Kidney capillary endothelial cell (primary cell): ENCODE measurements around the gene EPB41L5.
"Not testable (repeated sequence)": the region's sequence is repeated elsewhere in the genome, so short reads cannot be mapped to it uniquely, and the experiment has no call there.

Source experiments
- DNase-seq: peaks from one replicate; pipeline ENCODE4 v3.0.0-alpha.2; 2018; ENCODE audit warnings: low spot score

EPB41L5 gene

DNA sequence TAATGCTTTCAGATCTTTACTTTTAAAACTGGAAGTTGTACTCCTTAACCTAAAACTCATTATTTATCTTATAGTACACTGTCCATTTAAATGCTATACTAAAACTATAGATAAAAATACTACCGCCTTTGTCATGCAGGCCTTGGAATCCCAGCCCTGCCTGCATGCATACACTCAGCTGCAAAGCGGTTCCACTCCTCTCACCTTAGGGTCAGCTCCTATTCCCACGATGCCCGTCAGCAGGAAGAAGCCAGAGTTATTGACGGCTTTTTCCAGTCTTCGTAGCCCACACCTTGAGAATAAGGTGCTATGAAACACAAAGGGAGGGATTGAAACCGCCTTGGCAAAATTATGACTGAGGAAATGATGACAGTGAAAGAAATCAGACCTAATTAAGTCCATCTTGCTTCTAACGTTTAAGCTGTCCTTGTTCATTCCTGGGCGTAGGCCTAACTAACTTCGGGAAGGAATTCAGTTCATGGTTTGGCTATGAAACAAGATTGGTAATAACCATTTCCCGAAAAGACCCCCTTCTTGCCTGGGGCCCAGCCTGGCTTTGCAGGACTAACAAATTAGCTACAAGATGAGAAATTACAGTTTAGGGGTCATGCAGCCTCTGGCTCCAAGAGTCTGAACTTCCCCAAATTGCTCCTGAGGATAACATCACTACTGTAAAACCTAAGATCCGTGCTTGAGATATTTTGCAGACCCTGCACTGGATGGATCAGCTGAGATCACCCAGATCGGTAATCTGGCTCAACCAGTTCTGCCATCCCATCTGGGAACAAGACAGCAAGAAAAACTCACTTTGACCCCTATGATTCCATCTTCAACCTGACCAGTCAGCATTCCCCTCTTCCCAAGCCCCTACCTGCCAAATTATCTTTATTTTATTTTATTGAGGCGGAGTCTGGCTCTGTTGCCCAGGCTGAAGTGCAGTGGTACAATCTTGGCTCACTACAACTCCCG is 17.1 kb downstream of the EPB41L5 start:
- DNase-seq, result no peak

DNA sequence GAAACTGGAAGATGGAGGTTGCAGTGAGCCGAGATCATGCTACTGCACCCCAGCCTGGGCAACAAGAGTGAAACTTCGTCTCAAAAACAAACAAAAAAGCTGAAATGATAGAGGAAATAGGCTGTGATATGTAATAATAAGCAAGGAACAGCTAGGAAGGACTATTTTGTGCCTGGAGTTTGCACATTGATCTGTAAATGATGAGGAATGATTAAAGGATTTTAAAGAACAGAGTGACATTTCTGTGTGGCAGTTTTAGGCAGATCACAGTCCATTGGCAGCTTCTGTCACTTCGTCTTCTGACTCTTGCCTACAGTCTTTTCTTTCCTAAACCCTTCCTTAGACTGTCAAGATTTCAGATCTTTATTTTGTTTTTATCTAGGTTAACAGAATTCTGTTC is 19.4 kb downstream of the EPB41L5 start:
- no peak for DNase-seq

DNA sequence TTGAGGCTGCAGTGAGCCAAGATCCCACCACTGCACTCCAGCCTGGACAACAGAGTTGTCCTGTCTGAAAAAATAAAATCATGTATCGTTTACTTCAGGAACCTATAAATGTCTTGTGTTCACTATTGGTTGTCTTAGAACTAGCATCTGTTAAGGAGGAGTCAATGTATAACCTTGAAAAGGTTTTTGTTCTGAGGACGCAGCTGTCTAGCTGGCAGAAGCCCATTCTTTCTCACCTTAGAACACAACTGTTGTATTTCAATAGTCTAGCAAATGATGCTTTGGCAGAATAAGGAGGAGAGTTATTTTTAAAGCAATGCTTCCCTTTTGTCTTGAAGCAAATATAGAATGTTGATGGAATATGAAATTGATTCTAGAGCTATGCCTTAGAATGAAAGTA is 21.1 kb downstream of the EPB41L5 start:
- DNase-seq, result no peak

DNA sequence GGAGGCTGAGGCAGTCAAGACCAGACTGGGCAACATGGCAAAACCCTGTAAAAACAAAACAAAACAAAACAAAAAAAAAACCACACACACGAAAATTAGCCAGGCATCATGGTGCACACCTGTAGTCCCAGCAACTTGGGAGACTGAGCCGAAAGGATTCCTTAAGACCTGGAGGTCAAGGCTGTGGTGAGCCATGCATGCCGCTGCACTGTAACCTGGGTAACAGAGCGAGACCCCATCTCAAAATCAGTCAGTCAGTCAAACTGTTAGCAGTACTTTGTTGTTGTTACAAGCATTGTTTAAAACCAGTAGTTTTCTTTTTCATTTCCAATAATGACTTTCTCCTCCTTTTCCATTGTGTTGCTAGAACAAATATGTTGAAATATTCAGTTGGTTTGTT is 21.7 kb downstream of the EPB41L5 start:
- no peak for DNase-seq

DNA sequence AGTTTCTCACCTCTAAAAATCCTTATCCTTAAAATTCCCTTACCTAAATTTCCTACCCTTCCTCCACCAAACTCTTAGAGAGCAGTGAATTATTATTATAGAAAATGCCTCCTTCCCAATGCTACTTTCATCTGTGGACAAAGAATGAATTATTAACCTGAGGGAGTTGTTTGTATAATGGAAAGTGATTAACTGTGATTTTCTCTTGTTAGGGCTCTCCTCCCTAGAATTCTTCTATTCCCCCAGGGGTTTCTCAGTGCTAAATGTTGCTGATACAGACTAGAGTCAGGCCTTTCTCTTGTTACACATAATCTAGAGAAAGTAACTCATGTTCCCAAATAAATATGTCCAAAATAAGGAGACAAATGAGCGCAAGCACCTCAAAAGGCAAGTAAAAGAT is 23.3 kb downstream of the EPB41L5 start:
- no peak for DNase-seq

DNA sequence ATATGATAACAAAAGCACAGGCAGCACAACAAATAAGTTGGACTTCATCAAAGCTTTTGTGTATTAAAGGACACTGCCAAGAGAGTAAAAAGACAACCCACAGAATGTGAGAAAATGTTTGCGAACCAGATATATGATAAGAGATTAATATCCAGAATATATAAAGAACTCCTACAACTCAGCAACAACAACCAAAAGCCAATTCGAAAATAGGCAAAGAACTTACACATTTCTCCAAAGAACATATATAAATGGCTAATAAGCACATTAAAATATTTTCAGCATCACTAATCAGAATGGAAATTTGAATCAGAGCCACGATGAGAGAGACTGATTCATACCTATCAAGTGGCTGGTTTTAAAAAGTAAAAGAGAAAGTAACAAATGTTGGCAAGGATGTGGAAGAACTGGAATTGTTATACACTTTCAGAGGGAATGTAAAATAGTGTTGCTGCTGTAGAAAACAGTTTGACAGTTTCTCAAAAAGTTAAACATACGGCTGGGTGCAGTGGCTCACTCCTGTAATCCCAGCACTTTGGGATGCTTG is 25.2 kb downstream of the EPB41L5 start:
- DNase-seq, result no peak

DNA sequence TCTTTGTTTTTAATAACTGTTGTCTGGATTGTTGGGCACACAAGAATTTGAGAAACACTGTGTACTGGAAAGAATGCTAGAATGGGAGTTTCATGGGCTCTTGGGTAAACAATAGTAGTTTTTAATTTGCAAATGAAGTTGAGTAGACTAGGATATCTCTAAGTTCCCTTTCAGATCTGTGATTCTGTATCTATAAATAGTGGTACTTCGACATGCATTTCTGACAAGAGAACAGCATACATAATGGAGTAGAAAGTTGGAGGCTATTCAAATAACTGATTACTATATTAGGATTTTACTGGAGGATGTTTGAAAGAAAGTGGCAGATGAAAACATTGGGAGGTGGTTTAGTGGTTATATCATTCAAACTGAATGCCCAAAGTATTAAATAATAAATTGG is 29.5 kb downstream of the EPB41L5 start:
- DNase-seq, result no peak

DNA sequence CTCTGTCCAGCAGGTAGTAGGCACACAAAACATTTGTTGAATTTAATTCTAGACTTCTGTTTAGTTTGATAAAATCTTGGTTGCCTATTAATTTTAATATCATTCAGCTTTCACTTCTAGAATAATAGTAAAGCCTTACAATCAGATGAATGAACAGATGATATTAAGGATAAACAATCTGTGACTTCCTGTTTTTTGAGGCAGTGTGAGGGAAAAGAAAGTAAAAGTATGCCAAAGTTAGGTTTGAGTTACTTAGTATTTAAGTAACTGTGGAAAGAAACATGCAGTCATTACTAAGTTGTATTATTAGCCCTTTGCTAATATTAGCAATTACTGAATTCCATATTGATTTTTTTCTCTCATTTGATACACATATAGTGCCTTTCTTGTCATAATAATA is 31.5 kb downstream of the EPB41L5 start:
- no peak for DNase-seq

DNA sequence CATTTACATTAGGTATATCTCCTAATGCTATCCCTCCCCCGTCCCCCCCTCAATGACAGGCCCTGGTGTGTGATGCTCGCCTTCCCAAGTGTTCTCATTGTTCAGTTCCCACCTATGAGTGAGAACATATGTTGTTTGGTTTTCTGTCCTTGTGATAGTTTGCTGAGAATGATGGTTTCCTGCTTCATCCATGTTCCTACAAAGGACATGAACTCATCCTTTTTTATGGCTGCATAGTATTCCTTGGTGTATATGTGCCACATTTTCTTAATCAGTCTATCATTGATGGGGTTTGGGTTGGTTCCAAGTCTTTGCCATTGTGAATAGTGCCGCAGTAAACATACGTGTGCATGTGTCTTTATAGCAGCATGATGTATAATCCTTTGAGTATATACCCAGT is 32.9 kb downstream of the EPB41L5 start:
- not testable (repeated sequence) for DNase-seq

DNA sequence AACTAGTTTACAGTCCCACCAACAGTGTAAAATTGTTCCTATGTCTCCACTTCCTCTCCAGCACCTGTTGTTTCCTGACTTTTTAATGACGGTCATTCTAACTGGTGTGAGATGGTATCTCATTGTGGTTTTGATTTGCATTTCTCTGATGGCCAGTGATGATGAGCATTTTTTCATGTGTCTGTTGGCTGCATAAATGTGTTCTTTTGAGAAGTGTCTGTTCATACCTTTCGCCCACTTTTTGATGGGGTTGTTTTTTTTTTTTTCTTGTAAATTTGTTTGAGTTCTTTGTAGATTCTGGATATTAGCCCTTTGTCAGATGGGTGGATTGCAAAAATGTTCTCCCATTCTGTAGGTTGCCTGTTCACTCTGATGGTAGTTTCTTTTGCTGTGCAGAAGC is 33.4 kb downstream of the EPB41L5 start:
- DNase-seq, result not testable (repeated sequence)

DNA sequence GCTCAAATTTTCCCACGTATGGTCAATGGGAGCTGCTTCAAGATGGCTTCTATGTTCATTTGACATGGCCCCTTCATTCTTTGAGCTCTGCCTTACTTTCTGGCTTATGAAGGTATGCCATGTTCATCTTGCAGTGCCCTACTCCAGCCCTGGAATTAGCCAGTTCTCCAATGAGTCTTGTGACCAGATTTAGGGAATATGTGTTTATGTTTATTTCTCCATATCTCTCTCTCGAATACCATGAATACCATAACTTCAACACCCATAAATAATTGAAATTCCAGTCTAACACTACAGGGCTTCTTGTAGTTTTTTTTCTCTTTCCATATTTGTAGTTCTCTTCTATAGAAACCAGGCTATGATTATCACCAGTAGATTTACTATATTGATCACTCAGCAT is 39.7 kb downstream of the EPB41L5 start:
- DNase-seq, result no peak

DNA sequence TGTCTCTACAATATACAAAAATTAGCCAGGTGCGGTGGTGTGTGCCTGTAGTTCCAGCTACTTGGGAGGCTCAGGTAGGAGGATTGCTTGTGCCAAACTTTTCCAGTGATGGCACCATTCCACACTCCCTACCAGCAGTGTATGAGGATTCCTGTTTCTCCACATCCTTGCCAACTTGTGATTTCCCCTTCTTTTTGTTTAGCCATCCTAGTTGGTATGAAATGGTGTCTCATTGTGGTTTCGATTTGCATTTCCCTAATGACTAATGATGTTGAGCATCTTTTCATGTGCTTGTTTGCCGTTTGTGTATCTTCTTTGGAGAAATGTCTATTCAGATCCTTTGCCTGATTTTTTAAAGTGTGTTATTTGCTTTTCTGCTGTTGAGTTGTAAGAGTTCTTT is 41.0 kb downstream of the EPB41L5 start:
- no peak for DNase-seq

DNA sequence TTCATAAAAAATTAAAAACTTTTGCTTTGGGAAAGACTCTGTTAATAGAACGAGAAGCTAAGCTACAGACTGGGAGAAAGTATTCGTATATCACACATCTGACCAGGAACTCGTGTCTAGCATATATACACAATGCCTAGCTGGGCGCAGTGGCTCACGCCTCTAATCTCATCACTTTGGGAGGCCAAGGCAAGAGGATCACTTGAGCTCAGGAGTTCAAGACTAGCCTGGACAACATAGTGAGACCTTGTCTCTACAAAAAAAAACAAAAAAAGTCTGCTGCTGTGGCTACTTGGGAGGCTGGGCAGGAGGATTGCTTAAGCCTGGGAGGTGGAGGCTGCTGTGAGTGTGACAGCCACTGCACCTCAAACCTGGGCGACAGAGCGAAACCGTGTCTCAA is 46.6 kb downstream of the EPB41L5 start:
- no peak for DNase-seq

DNA sequence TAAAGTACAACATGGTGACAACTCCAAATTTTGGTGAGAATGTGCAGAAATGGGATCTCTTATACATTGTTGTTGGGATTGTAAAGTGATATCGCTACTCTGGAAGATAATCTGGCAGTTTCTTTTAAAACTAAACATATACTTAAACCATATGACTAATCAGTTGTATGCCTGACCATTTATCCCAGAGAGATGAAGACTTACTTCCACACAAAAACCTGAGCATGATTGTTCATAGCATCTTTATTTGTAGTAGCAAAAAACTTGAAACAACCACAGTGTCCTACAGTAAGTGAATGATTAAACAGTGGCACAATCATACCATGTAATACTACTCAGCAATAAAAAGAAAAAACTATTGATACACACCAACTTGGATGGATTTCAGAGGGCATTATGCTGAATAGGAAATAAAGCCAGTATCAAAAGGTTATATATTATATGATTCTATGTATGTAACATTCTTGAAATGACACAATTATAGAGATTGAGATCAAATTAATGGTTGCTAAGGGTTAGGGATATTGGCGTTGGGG is 47.3 kb downstream of the EPB41L5 start:
- DNase-seq, result no peak

DNA sequence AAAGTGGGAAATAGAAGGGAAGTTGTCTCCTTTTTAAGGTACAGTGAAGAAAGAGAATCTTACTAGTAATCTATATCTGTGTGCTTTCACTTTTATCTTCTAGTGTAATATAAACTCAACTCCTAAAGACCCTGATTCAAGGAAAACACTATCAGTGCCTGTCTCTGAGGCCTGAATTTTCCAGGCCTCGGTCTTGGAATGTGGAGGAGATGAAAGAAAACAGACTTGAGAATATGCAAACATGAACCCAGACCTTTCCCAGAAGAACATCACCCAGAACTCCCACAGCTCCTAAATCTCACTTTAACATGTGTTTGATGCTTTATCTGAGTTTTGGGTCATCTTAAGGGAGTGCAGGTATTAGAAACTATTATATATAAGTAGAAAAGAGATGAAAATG is 51.8 kb downstream of the EPB41L5 start:
- no peak for DNase-seq

DNA sequence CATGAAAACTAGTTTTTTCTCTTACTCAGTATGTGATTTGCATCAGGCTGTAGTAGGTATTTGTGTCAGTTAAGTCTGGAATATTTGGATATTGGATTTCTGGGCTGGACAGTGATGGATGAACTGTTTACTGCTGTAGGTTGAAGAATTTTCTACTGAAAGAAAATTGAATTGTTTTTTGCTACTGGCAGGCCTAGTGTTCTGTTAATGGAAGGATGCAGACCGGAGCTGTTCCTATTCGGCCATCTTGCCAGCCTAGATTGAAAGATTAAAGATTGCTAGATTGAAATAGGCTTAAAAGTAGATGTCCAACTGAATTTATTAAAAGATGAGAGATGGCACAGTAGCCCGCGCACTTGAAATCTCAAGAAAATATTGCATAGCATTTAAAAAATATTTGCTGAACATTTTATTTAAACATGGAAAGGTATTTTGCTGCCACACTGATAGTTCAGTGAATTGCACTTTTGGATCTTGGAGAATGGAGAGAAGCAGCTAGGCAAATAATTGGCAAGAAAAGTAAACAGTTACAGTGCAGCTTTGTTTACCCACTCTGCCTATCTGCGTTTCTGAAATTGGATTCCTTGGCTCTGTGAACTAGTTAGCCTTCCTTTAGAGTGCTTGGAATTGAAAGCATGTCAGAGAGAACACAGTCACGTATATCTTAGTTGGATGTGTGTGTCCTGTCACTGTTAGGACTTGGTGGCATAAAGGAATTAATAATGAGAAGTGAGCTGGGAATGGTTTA is 54.1 kb downstream of the EPB41L5 start:
- no peak for DNase-seq

DNA sequence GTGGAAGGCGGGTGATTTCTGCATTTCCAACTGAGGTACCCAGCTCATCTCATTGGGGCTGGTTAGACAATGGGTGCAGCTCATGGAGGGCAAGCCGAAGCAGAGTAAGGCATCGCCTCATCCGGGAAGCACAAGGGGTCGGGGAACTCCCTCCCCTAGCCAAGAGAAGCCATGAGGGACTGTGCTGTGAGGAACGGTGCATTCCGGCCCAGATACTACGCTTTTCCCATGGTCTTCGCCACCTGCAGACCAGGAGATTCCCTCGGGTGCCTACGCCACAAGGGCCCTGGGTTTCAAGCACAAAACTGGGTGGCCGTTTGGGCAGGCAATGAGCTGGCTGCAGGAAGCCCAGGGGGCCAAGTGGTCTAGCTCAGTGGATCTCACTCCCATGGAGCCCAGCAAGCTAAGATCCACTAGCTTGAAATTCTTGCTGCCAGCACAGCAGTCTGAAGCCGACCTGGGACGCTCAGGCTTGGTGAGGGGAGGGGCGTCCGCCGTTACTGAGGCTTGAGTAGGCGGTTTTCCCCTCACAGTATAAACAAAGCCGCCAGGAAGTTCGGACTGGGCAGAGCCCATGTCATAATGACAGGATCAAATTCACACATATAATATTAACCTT is 55.3 kb downstream of the EPB41L5 start:
- not testable (repeated sequence) for DNase-seq

DNA sequence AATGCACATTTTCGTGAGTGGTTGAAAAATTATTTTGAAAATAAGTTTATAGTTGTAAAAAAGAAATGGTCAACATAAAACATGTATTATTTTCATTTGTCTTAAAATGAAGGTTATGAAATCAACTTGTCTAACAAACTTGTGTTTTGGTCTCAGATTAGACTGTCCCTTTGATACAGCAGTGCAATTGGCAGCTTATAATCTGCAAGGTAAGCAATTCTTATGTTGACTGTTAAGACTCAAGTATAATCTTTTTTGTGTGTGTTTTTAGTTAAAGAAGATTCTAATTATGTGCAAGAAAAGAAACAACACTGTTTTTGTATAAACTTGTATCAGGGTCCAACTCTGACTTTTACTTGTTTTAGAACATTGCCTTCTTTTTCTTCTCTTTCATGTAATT is 62.7 kb downstream of the EPB41L5 start:
- no peak for DNase-seq

DNA sequence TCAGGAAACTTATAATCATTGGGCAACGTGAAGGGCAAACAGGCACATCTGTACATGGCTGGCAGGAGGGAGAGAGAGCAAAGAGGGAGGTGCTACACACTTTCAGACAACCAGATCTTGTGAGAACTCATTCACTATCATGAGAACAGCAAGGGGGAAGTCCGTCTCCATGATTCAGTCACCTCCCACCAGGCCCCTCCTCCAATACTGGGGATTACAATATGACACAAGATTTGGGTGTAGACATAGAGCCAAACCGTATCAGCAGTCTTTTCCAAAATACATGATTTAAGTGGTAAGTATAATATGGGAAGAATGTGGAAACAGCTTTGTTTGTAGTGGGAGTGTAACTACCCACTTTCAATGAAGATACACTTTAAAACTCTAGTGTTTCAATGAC is 65.0 kb downstream of the EPB41L5 start:
- no peak for DNase-seq

DNA sequence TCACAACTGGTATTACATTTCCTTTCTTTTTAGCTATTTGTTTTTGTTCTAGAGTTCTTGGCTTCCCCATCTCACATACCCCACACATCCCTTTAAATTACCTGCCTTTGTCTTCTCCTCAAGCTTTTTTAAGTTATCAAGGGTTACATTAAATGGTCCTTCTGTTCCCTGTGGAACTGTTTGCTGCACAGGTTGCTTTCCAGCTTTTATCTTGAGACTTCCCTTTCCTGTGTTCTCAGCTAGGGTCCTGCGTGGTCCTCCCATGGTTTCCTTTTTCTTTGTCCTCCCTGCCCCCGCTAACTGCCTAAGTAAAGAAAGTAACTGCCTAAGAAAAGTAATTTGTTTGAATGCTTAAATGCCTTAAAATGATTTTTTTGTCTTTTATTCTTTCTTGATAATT is 66.8 kb downstream of the EPB41L5 start:
- DNase-seq, result no peak

DNA sequence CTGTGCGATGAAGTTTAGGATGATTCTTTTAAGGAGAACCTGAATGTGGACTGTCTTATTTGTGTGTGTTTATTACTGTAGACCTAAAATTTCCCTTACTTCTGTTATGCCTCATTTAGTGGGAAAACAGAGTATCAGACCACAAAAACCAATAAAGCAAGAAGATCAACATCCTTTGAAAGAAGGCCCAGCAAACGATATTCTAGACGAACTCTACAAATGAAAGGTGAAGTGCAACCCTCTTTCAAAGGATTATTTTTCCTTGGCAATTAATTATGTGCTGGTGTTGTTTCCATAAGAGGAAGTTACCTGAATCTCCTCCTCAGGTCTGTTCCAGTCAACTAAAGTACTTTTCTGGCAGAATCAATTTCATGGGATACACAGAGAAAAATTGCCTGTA is 78.6 kb downstream of the EPB41L5 start:
- DNase-seq, result no peak

DNA sequence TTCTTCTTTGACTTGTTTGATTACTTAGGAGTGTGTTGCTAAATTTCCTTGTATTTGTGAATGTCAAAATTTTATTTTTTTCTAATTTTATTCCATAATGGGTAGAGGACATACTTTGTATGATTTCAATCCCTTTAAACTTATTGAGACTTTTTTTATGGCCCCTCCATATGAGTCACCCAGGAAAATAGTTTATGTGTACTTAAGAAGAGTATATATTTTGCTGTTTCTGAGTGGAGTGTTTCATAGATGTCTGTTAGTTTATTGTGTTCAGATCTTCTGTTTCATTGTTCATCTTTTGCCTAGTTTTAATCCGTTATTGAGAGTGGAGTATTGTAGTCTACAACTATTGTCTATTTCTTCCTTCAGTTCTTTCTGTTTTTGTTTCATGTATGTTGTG is 81.9 kb downstream of the EPB41L5 start:
- no peak for DNase-seq
